Measurements from ENCODE around the gene IFT122. TPM values are rescaled to one million over a fixed set of nuclear protein-coding genes. Genes with fewer than 3 reads are reported as not detected.

The IFT122 gene
- total and polyA plus RNA-seq, 2 experiments from 2014 or later, result 10.2 to 38.8 TPM

- no peak overlapping the region for H3K27ac ChIP-seq (ENCODE audit: low read depth)
- H3K4me1 ChIP-seq (ENCODE audit: insufficient read depth), result 0 out of 2 replicates have a peak, but pooled peaks cover 3% of the 10 kb centered on the region
- Mint-ChIP-seq H3K4me3 (no peak overlapping the region), H3K36me3 (ENCODE audit: low read depth) (no peaks in the 10 kb centered on the region), H3K4me1 (peaks cover 19% of the 10 kb centered on the region), H3K9me3 (no peaks in the 10 kb centered on the region), H3K27ac (no peak overlapping the region), H3K27me3 (ENCODE audit: insufficient read depth, low read depth, poor library complexity) (peaks cover 19% of the 10 kb centered on the region)
- no peaks in the 10 kb centered on the region for H4K20me1 ChIP-seq (replicated peaks; ENCODE audit: insufficient read depth)
- no peak overlapping the region for H3K4me3 ChIP-seq
- H3K9me2 ChIP-seq (ENCODE audit: insufficient read depth), result no peaks in the 10 kb centered on the region
- TF ChIP-seq EZH2 (IDR thresholded peaks at IDR 0.05; ENCODE audit: low read depth, unreplicated experiment), result no peak
- TF ChIP-seq ZNF331 (CRISPR knock-in tag; IDR thresholded peaks at IDR 0.05; ENCODE audit: low read depth), result no peak
- TF ChIP-seq EZH2phosphoT487 (IDR thresholded peaks at IDR 0.05; ENCODE audit: unreplicated experiment), result no peak
- no peak for TF ChIP-seq CTCF (conservative IDR thresholded peaks at IDR 0.05; ENCODE audit: low read depth in 2 of 2)
- TF ChIP-seq REST (IDR thresholded peaks at IDR 0.05; ENCODE audit: unreplicated experiment), result no peak
- TF ChIP-seq STAT1 (IDR thresholded peaks at IDR 0.05; ENCODE audit: unreplicated experiment), result no peak
- TF ChIP-seq ZNF114 (CRISPR knock-in tag; IDR thresholded peaks at IDR 0.05), result no peak
- no peak for TF ChIP-seq NANOG (IDR thresholded peaks at IDR 0.05; ENCODE audit: borderline replicate concordance)
- TF ChIP-seq CREB1 (CRISPR knock-in tag; IDR thresholded peaks at IDR 0.05; ENCODE audit: low read depth), result no peak
- TF ChIP-seq JUNB (IDR thresholded peaks at IDR 0.05; ENCODE audit: unreplicated experiment), result no peak
- no peak for TF ChIP-seq ETS1 (IDR thresholded peaks at IDR 0.05)
- no peak for TF ChIP-seq ZNF462 (CRISPR knock-in tag; IDR thresholded peaks at IDR 0.05)
- H3K27me3 ChIP-seq (ENCODE audit: insufficient read depth), result no peaks in the 10 kb centered on the region
- no peaks in the 10 kb centered on the region for H3K79me2 ChIP-seq (replicated peaks; ENCODE audit: insufficient read depth)
- DNase-seq (ENCODE audit: low spot score), result no peak
- ATAC-seq, result no peak
- H3K4me2 ChIP-seq, result no peak overlapping the region
- no peak overlapping the region for H2AFZ ChIP-seq
- H3F3A ChIP-seq (replicated peaks; ENCODE audit: low read depth), result no peaks in the 10 kb centered on the region
- no peaks in the 10 kb centered on the region for H3K36me3 ChIP-seq (ENCODE audit: insufficient read depth)
Measured at GRCh38 chr3:129549805-129550204, 109.8 kb downstream of the IFT122 start.
